Measurements from ENCODE around the gene MCF2L2. TPM values are rescaled to one million over a fixed set of nuclear protein-coding genes. Genes with fewer than 3 reads are reported as not detected.

The MCF2L2 gene
- total and polyA plus RNA-seq, 2 of the 13 experiments (the other 11 are each of a cell fraction or from before 2014, with no cell fraction given) = not detected

DNA sequence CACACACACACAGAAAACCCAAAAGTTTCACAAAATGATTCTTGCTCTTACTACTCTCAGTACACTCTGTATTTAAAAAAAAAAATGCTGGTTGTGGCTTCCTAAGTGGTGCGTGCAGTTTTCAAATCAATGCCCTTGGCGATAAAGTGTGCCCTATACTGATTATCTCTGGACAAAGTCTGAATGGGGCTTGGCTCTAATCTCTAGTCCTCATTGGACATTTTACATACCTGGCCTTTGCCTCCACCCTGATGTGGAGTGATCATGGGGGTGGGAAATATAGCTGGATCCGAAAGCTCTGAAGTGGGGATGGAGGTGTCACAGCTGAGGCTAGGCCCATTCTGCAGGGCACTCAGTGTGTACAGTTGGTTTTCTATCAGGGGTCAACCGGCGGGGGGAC is 161.3 kb downstream of the MCF2L2 start:
- Histone ChIP-seq H3K4me1 (ENCODE audit: insufficient read depth, low read length) (peaks cover 12% of the 10 kb centered on the region), H3K27me3 (ENCODE audit: control insufficient read depth in 1 of 2, insufficient read depth in 2 of 2, low read length in 2 of 2) (peaks cover 1 to 20% of the 10 kb centered on the region in 2 experiments; a peak in 4 of 5 replicates), H3K9me3 (ENCODE audit: low read length) (no peaks in the 10 kb centered on the region), H3K4me3 (replicated peaks in 1 of 3; ENCODE audit: insufficient read depth in 1 of 3, low read depth in 2 of 3, low read length in 3 of 3) (no peak overlapping the region), H2AFZ (ENCODE audit: low read length) (no peak overlapping the region), H3K4me2 (ENCODE audit: low read depth, low read length) (no peak overlapping the region), H3K9ac (ENCODE audit: insufficient read depth, low read depth, low read length) (no peak overlapping the region), H3K27ac (ENCODE audit: extremely low read length, insufficient read depth, low read length) (no peak overlapping the region), H3K36me3 (replicated peaks in 1 of 2; ENCODE audit: control insufficient read depth in 1 of 2, insufficient read depth in 2 of 2, low read length in 2 of 2) (no peaks in the 10 kb centered on the region), H4K20me1 (ENCODE audit: insufficient read depth, low read length) (no peaks in the 10 kb centered on the region), H3K79me2 (ENCODE audit: insufficient read depth, low read length) (no peaks in the 10 kb centered on the region)
- FAIRE-seq = no peak
- ATAC-seq = no peak
- in situ Hi-C loops (cut with HindIII; ENCODE audit: extremely low pct_ligation_motif_present, low pct_unique_long_range_greater_than_20kb) = no loop called here
- ChIA-PET POLR2A (no interaction called here), CTCF (ENCODE audit: low intra/inter-chr PET ratio, low total read pairs) (no interaction called here)
- intact Hi-C loops (cut with micrococcal nuclease; ENCODE audit: unreplicated experiment) = no loop called here
- DNase-seq (ENCODE audit: low spot score) = no peak
- BruUV-seq (replicated peaks) = no TSS peak
- WGBS (ENCODE audit: low lambda C conversion rate) = 74% methylated on average over 5 of the region's 5 CpGs
- TF ChIP-seq SMYD3 (CRISPR knock-in tag; IDR thresholded peaks at IDR 0.05) (no peak), ZNF792 (CRISPR knock-in tag; IDR thresholded peaks at IDR 0.05) (no peak), HNRNPL (IDR thresholded peaks at IDR 0.05; ENCODE audit: low read depth, low read length) (no peak), RFX5 (IDR thresholded peaks at IDR 0.05; ENCODE audit: low read depth, low read length) (no peak)
- TF ChIP-seq, protein P1, sequence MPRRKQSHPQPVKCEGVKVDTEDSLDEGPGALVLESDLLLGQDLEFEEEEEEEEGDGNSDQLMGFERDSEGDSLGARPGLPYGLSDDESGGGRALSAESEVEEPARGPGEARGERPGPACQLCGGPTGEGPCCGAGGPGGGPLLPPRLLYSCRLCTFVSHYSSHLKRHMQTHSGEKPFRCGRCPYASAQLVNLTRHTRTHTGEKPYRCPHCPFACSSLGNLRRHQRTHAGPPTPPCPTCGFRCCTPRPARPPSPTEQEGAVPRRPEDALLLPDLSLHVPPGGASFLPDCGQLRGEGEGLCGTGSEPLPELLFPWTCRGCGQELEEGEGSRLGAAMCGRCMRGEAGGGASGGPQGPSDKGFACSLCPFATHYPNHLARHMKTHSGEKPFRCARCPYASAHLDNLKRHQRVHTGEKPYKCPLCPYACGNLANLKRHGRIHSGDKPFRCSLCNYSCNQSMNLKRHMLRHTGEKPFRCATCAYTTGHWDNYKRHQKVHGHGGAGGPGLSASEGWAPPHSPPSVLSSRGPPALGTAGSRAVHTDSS (CRISPR knock-in tag; conservative IDR thresholded peaks at IDR 0.05) = no peak

DNA sequence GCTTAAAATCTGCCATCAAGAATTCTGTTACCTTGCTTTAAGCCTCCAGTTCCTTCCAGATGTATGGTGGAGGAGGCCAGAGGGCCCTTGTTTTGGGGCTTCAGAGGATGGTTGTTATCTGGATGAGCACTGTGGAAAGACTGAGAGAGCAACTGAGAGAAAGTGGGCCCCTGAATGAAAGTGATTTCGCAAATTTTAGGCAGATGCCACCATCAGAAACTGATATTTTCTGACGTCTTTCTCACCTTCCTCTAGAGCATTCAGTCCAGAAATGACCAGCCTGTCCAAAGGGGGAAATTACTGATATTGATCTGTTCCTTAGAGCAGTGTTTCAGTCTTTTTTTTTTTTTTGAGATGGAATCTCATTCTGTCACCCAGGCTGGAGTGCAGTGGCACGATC is 162.0 kb downstream of the MCF2L2 start:
- intact Hi-C loops (cut with micrococcal nuclease; ENCODE audit: unreplicated experiment) (no loop called here), in situ Hi-C loops (cut with HindIII; ENCODE audit: extremely low pct_ligation_motif_present, low pct_unique_long_range_greater_than_20kb) (no loop called here)
- Histone ChIP-seq H3K27me3 (ENCODE audit: control insufficient read depth in 1 of 2, insufficient read depth in 2 of 2, low read length in 2 of 2) (peaks cover 1 to 20% of the 10 kb centered on the region in 2 experiments; a peak in 4 of 5 replicates), H3K4me3 (replicated peaks in 1 of 3; ENCODE audit: insufficient read depth in 1 of 3, low read depth in 2 of 3, low read length in 3 of 3) (no peak overlapping the region), H3K36me3 (replicated peaks in 1 of 2; ENCODE audit: control insufficient read depth in 1 of 2, insufficient read depth in 2 of 2, low read length in 2 of 2) (no peaks in the 10 kb centered on the region), H3K79me2 (ENCODE audit: insufficient read depth, low read length) (no peaks in the 10 kb centered on the region), H3K9ac (ENCODE audit: insufficient read depth, low read depth, low read length) (no peak overlapping the region), H4K20me1 (ENCODE audit: insufficient read depth, low read length) (no peaks in the 10 kb centered on the region), H3K9me3 (ENCODE audit: low read length) (no peaks in the 10 kb centered on the region), H3K4me1 (ENCODE audit: insufficient read depth, low read length) (peaks cover 12% of the 10 kb centered on the region), H2AFZ (ENCODE audit: low read length) (no peak overlapping the region), H3K27ac (ENCODE audit: extremely low read length, insufficient read depth, low read length) (no peak overlapping the region), H3K4me2 (ENCODE audit: low read depth, low read length) (no peak overlapping the region)
- WGBS (ENCODE audit: low lambda C conversion rate) = 35% methylated on average over 3 of the region's 3 CpGs
- CTCF ChIA-PET (ENCODE audit: low intra/inter-chr PET ratio, low total read pairs) = no interaction called here
- TF ChIP-seq ZBTB8A (CRISPR knock-in tag; IDR thresholded peaks at IDR 0.05; ENCODE audit: borderline replicate concordance, low read depth) (no peak), ZNF790 (CRISPR knock-in tag; IDR thresholded peaks at IDR 0.05; ENCODE audit: borderline replicate concordance) (no peak), RXRB (CRISPR knock-in tag; IDR thresholded peaks at IDR 0.05; ENCODE audit: borderline replicate concordance) (no peak)
- TF ChIP-seq, protein P2, sequence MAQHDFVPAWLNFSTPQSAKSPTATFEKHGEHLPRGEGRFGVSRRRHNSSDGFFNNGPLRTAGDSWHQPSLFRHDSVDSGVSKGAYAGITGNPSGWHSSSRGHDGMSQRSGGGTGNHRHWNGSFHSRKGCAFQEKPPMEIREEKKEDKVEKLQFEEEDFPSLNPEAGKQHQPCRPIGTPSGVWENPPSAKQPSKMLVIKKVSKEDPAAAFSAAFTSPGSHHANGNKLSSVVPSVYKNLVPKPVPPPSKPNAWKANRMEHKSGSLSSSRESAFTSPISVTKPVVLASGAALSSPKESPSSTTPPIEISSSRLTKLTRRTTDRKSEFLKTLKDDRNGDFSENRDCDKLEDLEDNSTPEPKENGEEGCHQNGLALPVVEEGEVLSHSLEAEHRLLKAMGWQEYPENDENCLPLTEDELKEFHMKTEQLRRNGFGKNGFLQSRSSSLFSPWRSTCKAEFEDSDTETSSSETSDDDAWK (CRISPR knock-in tag; IDR thresholded peaks at IDR 0.05) = no peak
- FAIRE-seq (no peak), ATAC-seq (no peak), DNase-seq (ENCODE audit: low spot score) (no peak)
- POLR2A ChIA-PET = no interaction called here
- no TSS peak for BruUV-seq (replicated peaks)

All from HepG2 (cell line).